GM21381 (cell line): ENCODE measurements around the gene ZCCHC2.

Experiments
- ATAC-seq: cut with Tn5 transposase; IDR thresholded peaks from one replicate; pipeline ENCODE4 v1.9.1; 2021; ENCODE audit warnings: mild to moderate bottlenecking, moderate library complexity; ENCODE audit not compliant: unreplicated experiment

Gene ZCCHC2

DNA sequence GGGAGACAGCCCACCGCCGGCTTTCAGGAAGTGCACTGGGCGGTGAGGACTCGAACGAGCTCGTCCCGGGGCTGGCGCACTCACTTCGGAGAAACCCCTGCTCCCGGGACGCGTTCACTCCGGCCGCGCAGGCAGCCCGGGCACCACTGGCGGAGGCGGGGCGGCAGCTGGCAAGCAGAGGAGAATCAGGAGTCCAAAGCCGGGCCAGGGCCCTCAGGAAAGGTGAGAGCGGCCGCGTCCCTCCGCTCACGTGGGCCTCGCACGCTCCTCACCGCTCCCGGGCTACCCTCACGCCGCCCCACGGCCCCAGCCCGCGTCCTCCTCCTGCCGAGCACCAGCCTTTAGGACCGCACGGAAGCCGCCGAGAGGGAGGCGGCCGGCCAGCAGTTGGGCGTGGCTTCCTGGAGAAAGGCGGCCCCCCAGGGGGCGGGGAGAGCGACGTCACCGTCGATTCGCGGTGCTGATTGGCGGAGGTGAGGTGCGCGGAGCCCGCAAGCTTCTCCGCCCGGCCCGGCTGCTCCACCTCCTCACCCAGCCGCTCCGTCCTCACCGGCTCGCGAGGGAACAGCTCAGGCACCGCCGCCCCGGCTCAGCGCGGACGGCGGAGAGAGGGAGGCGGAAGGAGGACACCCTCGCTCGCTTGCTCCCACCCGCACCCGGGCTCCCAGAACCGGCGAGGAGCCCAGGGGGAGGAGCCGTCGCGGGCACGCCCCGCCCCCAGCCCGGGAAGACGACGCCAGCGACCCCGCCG is at the start of gene ZCCHC2:
TSS of gene ZCCHC2 (plus strand) at position 522 of the 751 bp plus-strand sequence. CDS start 400 bp downstream, outside the sequence.
- ATAC-seq: peak; percentile 67

DNA sequence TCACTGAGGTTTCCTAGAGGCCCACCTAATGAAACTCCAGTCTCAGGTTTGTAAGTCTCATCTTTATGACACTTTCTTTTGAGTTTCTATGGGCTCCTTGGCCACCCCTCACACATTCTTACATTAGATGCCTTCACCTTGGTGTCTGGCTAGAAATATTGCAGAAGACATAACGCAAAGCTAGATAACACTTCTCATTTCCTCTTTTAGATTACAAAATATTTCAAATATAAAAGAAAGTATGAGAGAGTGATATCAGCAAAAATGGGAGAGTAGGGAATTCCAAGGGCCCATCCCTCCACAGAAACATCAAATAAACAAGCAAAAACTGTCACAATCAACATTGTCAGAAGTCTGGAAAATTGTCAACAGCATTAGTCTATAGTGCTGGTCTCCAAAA is 43.3 kb upstream of the ZCCHC2 start:
- no peak for ATAC-seq

DNA sequence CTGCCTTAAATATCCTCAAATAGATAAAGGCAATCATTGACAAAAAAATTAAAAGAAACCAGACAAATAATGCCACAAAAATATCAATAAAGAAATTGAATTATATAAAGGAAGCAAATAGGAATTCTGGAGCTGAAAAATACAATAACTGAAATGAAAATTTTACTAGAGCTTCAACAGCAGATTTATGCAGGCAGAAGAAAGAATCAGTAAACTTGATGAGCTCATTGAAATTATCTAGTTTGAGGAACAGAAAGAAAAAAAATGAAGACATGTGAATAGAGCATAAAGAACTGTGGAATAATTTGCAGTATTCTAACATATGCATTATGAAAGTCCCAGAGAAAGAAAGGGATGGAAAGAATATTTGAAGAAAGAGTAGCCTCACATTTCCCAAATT is 41.9 kb upstream of the ZCCHC2 start:
- ATAC-seq: no peak

DNA sequence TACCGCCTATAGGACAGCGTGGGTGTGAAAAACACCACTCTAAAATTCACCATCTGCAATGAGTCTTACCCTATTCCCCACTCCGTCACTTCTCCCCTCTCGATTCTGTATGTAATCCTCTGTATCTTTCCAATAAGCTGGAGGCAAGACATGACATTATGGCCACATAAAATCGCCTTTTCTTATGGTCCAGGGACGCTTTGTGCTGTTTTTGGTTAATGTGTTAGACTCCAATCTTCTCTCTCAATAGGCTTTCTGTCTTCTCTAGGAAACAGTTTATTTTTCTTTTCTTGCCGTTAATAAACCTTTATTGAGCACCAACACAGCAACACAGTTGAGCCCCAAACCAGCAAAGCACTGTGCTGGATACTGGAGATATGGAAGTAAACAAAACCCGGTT is 37.9 kb upstream of the ZCCHC2 start:
- no peak for ATAC-seq

DNA sequence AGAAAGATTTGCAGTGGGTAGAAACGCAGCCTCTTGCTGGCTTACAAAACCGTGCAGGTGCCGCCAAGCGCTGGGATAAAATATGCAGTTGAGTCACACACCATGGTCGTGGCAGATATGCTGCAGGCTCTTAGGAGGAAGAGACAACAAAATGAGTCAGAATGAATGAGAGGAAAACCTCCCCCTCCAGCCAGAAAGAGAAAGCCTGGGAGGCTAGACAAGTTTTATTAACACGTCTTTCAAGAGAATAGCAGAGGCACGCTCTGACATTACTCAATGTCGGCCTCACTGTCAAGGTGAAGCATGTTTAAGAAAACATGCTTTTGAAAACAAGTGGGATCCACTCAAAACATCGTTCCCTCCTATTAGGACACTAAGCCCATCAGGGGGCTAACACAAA is 37.1 kb upstream of the ZCCHC2 start:
- ATAC-seq: no peak

DNA sequence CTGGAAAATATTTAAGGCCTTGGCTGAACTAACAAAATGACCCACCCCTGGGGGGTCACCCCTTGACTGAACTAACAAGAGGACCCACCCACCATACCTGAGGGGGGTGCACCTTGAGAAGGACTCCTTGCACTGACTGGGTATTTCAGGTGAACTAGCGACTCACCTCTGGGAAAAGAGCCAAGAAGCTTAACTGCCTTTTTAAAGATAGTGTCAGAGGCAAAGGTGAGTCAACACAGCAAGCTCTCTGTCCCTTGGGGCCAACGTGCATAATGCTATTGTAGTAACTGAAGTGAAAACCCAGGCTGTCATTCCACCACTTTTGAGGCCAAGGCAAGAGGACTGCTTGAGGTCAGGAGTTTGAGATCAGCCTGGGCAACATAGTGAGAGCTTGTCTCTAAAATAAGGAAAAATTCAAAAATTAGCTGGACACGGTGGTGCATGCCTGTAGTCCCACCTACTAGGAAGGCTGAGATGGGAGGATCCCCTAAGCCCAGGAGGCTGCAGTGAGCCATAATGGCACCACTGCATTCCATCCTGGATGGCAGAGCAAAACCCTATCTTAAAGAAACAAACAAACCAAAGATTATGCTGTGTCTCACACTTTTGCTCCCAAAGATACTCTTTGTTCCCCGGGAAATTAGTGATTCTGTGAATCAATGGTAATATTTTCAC is 36.4 kb upstream of the ZCCHC2 start:
- ATAC-seq: peak; percentile 60

DNA sequence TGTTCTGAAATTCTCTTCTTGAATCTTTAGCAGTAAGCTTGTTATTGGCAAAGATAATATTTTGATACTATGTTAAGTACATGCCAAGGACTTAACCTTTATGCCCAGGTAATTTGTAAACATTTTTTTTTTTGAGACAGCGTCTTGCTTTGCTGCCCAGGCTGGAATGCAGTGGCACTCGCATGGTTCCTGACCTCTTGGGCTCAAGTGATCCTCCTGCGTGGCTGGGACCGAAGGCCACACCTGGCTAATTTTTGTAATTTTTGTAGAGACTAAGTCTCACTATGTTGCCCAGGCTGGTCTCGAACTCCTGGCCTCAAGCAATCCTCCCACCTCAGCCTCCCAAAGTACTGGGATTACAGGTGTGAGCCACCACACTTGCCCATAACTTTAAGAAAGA is 35.7 kb upstream of the ZCCHC2 start:
- no peak for ATAC-seq

DNA sequence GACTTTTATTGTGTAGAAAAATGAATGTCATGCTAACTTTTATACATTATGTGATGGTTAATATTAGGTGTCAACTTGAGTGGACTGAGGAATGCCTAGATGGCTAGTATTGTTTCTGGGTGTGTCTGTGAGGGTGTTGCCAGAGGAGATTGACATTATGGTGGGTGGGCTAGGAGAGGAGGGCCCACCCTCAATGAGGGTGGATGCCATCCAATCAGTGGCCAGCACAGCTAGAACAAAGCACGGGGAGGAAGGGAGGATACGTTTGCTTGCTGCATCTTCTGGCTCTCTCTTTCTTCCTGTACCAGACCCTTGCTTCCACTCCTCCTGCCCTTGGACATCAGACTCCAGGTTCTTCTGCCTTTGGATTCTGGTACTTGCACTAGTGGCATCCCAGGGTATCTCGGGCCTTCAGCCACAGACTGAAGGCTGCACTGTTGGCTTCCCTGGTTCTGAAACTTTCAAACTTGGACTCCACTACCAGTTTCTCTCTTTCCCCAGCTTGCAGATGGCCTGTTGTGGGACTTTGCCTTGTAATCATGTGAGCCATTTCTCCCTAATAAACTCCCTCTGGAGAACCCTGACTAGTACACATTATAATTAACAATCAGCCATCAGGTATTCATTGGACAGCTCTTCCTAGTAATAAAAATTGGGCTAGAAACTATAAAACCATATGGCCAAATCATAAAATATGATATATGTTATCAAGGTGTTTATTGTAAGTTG is 31.7 kb upstream of the ZCCHC2 start:
- no peak for ATAC-seq

DNA sequence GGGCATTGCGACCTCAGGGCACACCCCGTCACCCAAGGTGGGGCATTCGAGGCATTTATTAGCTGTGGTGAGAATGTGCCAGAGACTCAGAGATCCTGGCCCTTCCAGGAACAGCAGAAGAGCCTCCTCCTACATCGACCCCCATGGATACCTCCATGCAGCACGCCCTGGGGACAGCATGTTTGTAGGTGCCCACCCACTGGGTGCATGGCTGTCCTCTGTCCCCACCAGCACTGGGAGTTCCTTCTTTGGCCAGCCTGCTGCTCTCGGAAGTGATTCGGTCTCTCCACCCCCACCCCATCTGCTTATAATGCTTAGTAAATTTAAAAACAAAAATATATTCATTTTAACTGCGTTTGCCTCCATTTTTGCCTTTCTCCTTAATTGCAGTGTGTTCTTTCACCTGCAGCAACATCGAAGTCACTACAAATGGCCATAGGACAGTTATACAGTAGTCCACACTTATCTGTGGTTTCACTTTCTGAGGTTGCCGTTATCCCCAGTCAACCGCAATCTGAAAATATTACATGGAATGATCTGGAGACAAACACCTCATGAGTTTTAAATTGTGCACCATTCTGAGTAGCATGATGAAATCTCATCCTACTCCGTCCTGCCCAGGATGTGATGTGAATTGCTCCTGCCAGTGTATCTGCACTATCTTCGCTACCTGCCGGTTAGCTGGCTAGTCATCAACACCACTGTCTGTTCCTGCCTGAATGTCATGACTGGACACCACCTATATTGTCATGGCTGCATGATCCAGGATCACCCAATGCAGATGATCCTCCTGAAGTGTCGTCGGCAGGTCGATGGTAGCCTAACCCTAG is 29.6 kb upstream of the ZCCHC2 start:
- no peak for ATAC-seq

DNA sequence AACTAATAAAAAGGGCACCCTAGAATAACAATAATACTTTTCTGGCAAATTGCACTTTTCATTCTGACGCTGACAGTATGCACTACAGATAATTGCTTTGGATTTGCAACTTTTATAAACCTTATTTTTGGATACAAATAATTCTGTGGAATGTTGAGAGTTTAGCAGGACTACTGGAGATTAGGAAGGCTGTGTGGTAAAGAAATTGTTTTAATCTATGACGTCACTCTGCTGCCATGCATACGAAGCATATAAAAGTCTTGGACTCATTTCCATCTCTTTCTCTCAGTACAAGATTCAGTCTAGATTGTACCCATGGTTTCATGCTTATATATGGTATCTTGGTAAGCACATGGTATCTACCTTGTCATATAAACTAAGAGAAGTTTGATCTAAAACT is 28.1 kb upstream of the ZCCHC2 start:
- no peak for ATAC-seq

DNA sequence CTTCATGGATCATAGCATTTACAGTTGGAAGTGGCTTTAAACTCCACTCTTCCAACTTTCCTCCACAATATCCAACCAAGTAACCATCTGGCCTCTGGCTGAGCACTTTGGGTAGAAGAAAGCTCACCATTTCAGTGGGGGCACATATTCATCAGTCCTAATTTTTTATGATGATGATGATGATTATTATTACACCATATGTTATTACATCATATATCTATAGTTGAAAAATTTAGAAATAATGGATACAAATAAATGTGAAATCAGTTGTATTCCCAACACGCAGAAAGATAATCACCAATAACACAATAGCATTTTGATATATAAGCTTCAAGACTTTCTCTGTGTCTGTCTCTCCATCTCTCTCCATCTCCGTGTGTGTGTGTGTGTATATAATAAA is 26.6 kb upstream of the ZCCHC2 start:
- ATAC-seq: no peak

DNA sequence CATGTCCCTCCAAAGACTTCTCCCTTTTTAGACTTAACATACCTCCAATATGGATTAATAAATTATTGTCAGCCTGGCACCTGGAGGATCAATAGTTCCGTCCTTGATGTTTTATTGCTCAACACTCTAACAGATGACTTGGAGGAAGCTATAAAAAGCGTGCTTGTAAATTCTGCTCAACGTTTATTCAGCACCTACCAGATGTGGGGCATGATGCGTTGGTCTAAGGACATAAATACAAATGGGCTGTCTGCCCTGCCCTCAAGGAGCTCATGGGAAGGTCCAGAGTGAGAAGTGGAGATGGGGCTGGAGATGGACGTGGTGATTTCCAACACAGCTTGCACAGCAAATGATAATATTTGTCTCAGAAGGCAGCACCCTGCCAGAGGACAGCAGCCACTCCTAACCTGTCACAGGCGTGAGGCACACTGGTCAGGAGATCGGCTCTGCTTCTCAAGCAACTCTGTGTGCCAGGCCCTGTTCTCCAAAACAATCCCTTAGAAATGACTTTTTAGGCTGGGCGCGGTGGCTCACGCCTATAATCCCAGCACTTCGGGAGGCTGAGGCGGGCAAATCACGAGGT is 25.5 kb upstream of the ZCCHC2 start:
- ATAC-seq: no peak

DNA sequence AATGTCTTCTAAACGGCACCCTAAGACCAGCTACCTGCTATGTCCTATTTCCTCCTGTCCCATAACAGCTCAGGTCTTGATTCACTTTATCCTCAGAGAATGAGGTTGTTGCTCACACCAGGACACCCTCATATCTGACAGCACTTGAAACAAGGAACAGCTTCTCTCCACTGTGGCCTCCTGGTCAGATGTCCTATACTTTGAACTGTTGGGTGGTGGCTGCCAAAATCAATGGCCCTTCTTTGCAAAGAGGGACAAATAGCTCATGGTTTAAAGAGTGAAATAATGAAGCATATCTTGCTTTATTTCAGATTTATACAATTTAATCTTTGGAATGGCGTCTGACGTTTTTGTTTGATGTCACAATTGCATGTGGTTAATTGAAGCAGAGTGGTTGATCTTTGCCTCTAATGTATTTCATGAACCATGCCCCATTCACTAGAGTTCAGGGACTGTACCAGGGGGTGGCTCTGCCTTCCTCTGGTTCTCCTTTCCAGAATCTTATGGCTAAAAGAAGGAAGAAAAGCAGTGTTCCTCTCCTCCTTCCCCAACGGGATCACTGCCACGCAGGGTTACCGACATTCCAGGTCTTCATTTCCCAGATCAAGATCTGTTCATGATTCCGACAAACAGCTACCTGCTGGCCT is 24.1 kb upstream of the ZCCHC2 start:
- ATAC-seq: no peak

DNA sequence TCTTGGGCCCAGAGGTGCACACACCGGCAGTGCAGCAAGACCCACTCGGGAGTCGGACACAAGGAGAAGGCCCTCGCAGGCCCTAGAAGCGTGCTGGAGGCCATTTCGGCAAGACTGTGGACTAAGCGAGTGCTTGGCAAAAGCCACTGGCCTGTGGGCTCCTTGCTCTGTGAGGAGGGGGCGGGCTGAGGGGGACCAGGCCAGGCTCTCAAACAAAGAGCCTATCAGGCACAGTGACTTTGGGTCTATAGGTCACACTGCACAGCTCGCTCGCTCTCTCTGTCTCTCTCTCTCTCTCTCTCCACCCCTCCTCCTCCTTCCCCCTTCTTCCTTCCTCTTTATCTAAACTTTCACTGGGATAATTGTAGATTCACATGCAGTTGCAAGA is 23.6 kb upstream of the ZCCHC2 start:
- no peak for ATAC-seq

DNA sequence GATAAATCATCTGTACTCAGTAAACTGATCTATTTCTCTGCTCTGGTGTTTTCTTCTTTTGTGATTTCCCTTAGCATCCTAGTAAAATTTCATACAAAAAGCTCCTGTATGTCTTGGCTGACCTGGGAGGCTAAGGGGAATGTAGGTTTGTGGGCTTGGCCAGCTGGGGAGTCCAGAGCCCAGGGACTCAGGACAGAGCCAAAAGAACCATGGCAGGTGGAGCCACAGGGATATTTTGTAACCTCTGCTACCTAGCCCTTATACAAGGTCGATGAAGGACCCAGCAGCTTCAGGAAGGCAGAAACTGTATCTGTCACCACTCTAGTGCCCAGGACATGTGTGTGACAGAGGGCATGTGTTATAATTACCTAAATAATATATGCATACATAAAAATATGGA is 22.7 kb upstream of the ZCCHC2 start:
- no peak for ATAC-seq

DNA sequence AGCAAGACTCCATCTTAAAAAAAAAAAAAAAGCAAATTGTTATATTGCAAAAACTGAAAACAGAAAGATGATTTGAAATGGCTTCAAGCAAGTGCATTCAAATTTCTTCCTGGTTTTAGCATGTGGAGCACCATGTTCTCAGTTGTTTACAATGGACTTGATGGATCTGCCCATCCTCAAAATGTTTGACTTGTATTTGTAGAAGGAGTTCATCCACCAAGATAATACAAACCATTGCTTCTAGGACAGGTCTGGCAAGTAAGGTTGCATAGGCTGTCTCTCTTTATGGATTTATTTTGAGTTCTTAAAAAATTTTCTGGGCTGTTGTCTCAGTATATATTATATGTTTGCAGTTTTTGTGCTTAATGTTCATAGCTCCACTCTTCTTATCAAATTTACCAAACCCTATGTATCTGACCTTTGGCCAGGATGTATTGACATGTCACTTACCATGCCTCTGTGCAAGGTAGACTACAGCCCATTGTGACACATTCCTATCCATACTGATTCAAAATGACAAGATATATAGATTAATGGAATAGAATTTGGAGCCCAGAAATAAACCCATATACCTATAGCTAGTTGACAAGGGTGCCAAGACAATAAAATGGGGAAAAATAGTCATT is 21.7 kb upstream of the ZCCHC2 start:
- no peak for ATAC-seq

DNA sequence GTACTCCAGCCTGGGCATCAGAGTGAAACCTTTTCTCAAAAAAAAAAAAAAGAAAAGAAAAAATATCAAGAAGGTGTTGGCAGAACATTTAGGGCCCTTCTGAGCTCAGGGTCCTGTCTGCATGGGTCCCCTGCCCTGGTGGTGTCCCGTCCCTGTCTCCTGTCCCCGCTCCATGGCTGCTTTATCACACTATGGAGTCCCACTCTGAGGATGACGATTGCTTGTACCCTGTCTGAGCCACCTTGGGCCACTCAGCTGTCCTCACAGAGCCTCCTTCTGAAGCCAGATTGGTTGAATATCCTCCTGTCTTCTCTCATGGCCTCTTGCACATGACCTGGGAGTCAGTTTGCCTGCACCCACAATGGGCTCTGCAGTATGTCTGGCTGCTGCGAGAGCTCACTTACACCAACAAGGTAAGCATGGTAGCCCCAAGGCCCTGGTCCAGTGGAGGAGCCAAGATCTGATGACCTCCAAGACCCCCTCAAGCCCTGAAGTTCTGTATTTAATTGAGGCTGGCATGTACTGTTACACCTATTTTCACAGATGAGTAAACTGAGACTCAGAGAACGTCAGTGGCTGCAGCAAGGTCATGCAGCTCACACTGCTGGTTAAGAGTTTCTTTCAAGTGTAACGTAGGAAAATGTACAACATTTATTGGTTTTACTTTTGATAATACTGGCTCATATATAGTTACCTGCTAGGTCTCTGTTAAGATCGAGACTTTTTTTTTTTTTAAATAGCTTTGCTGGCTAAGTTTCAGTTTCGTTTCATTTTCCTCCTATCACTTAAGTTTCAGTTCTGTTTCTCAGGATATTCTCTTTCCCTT is 16.9 kb upstream of the ZCCHC2 start:
- peak; percentile 94 for ATAC-seq

DNA sequence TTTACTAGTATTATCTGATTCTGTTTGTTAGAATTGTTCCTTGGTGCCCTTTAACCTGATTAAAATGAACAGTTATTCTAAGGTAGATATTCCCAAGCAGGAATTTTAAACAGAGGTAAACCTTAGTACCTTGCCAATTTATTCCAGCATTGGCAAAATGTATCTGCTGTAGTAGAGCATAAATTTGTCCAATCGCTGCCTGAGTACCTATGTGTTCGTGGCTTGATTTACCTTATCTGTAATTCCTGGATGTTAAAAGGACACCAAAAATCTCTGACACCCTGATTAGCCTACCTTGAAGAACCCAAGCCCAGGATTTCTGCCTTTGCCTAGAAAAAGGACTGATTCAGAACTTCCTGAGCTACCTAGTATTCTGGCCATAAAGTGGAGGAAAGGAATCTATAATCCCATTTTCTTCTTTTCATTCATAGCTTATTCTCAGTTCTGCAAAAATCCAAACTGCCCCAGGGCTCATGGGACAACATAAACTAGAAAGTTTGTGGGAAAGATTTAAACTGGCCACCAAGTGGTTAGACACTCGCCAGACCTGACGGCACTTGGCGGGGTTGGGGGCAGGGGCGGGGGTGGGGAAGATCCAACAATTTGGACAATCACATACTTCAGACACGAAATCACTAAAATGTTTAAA is 16.2 kb upstream of the ZCCHC2 start:
- peak; percentile 5 for ATAC-seq
